C4-2B (cell line): Measurements from ENCODE around the gene DSC3.

ENCODE experiments used
- CTCF ChIP-seq: fragments of 450-650 bp; conservative IDR thresholded peaks from 2 replicates; pipeline ENCODE4 v1.5.1; 2017; ENCODE audit warnings: mild to moderate bottlenecking
- ZFX ChIP-seq: fragments of 450-650 bp; IDR thresholded peaks from 2 replicates; pipeline ENCODE4 v1.6.1; 2017

- no peak for TF ChIP-seq CTCF
- no peak for TF ChIP-seq ZFX
Observed at GRCh38 chr18:31030574-31031278, 11.8 kb downstream of the DSC3 start.
